ENCODE measurements around the gene ITPRIPL2. TPM values are rescaled to one million over a fixed set of nuclear protein-coding genes. Genes with fewer than 3 reads are reported as not detected.

ITPRIPL2 gene
- total and polyA plus RNA-seq, 9 donors = 12.9 to 40.6 (median 22.0) TPM

- Histone ChIP-seq H3K4me3 (ENCODE audit: low read length) (no peak overlapping the region), H3K4me1 (ENCODE audit: control insufficient read depth, insufficient read depth, low read length) (peaks cover 2% of the 10 kb centered on the region), H3K9me3 (replicated peaks; ENCODE audit: control insufficient read depth, low read depth, low read length) (no peaks in the 10 kb centered on the region), H3K27ac (ENCODE audit: low read length) (no peak overlapping the region), H3K36me3 (ENCODE audit: control insufficient read depth, insufficient read depth, low read length) (peaks cover 61% of the 10 kb centered on the region), H3K27me3 (ENCODE audit: control insufficient read depth, insufficient read depth, low read length) (no peaks in the 10 kb centered on the region)
- WGBS (ENCODE audit: insufficient coverage) = 95% methylated on average over 9 of the region's 12 CpGs
- DNase-seq = no peak
These were observed 38.3 kb upstream of the ITPRIPL2 start for GRCh38 chr16:19075511-19075910.

DNA sequence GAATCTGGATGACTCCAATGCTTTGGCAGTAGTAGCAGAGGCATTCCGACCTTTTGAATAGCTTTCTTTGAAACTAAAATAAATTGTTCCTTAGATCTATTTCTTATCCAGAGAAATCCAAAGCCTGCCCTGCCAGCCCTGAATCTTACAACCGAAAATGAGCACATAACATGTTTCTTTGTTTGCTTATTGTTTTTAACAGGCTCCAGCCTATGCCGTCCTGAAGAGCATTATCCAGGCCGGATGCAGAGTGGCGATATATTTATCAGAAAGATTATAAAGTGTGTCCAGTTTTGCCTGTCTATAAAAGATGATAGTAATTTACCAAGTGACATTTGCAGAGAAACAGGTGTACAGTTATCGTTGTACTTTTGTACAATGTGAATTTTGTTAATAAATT is 35.9 kb upstream of the ITPRIPL2 start:
- Histone ChIP-seq H3K36me3 (ENCODE audit: control insufficient read depth, insufficient read depth, low read length) (peaks cover 46% of the 10 kb centered on the region), H3K27me3 (ENCODE audit: control insufficient read depth, insufficient read depth, low read length) (no peaks in the 10 kb centered on the region), H3K4me3 (ENCODE audit: low read length) (no peak overlapping the region), H3K4me1 (ENCODE audit: control insufficient read depth, insufficient read depth, low read length) (peaks cover 2% of the 10 kb centered on the region), H3K27ac (ENCODE audit: low read length) (no peak overlapping the region), H3K9me3 (replicated peaks; ENCODE audit: control insufficient read depth, low read depth, low read length) (no peaks in the 10 kb centered on the region)
- 94% methylated on average over 3 of the region's 6 CpGs for WGBS (ENCODE audit: insufficient coverage)
- no peak for DNase-seq

DNA sequence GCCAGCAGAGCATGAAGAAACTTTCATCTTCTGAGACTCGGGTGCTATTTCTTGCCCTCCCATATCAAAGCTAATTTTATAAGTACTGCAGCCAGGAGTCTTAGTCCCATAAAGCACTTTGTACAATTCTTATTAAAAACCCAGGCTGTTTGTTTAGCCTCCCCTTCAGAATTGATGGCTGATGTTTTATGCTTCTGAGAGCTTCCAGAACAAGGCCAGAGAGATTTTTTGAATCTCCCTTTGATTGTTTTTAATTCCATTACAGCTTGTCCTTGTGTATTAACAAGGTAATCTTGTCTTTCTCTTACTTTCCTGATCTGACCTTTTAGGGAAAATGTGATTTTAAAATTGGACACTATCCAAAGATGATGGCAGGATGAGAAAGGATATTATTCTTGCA is 30.1 kb upstream of the ITPRIPL2 start:
- no peak for DNase-seq
- Histone ChIP-seq H3K9me3 (replicated peaks; ENCODE audit: control insufficient read depth, low read depth, low read length) (no peaks in the 10 kb centered on the region), H3K27ac (ENCODE audit: low read length) (no peak overlapping the region), H3K36me3 (ENCODE audit: control insufficient read depth, insufficient read depth, low read length) (peaks cover 9% of the 10 kb centered on the region), H3K4me3 (ENCODE audit: low read length) (no peak overlapping the region), H3K4me1 (ENCODE audit: control insufficient read depth, insufficient read depth, low read length) (peaks cover 12% of the 10 kb centered on the region), H3K27me3 (ENCODE audit: control insufficient read depth, insufficient read depth, low read length) (peaks cover 4% of the 10 kb centered on the region)
- WGBS (ENCODE audit: insufficient coverage) = 86% methylated on average over 1 of the region's 1 CpG

- Histone ChIP-seq H3K27ac (ENCODE audit: low read length) (no peak overlapping the region), H3K4me3 (ENCODE audit: low read length) (no peak overlapping the region), H3K9me3 (replicated peaks; ENCODE audit: control insufficient read depth, low read depth, low read length) (no peaks in the 10 kb centered on the region), H3K4me1 (ENCODE audit: control insufficient read depth, insufficient read depth, low read length) (peaks cover 12% of the 10 kb centered on the region), H3K36me3 (ENCODE audit: control insufficient read depth, insufficient read depth, low read length) (peaks cover 5% of the 10 kb centered on the region), H3K27me3 (ENCODE audit: control insufficient read depth, insufficient read depth, low read length) (peaks cover 4% of the 10 kb centered on the region)
- no peak for DNase-seq
- no CpG with 5 or more reads among the region's 3 CpGs for WGBS (ENCODE audit: insufficient coverage)
These were observed 29.6 kb upstream of the ITPRIPL2 start for GRCh38 chr16:19084139-19084538.

DNA sequence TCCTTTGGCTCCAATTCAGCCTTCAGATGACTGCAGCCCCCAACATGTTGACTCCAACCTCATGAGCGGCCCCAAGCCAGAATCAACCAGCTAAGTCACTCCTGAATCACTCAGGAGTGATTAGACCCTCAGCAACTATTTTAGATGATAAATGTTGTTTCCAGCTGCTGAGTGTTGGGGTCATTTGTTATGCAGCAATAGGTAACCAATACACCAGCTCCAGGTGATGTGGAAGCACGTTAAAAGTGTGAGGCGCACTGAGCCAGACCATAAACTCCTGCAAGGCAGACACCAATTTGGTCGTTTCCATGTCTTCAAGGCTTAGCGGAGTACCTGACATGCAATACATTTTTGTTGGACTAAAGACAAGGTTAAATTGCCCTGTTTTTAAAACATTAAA is 28.9 kb upstream of the ITPRIPL2 start:
- H3K27ac ChIP-seq (ENCODE audit: low read length) = no peak overlapping the region
- H3K36me3 ChIP-seq (ENCODE audit: control insufficient read depth, insufficient read depth, low read length) = peaks cover 2% of the 10 kb centered on the region
- no peak for DNase-seq
- H3K27me3 ChIP-seq (ENCODE audit: control insufficient read depth, insufficient read depth, low read length) = peaks cover 4% of the 10 kb centered on the region
- WGBS (ENCODE audit: insufficient coverage) = 87% methylated on average over 3 of the region's 5 CpGs
- no peak overlapping the region for H3K4me3 ChIP-seq (ENCODE audit: low read length)
- peaks cover 12% of the 10 kb centered on the region for H3K4me1 ChIP-seq (ENCODE audit: control insufficient read depth, insufficient read depth, low read length)
- no peaks in the 10 kb centered on the region for H3K9me3 ChIP-seq (replicated peaks; ENCODE audit: control insufficient read depth, low read depth, low read length)

DNA sequence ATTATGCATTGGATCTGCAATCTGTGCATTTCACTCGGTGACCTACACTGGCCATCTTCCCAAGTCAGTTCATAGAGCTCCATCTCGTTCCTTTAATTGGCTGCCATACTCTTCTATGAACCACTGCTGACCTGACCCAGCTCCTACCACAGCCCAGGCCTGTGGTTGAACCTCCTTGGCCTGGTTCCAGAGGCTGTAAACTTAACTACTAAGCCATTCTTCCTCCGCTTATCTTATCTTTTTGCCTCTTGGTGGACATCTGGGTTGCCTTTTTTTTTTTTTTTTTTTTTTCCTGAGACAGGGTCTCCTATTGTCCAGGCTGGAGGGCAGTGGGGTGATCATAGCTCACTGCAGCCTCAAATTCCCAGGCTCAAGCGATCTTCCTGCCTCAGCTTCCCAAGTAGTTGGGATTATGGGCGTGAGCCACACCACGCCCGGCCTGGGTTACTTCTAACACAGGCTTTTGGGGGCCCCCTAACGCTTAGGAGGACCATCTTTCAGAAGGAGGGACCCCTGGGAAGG is 28.0 kb upstream of the ITPRIPL2 start:
- Histone ChIP-seq H3K36me3 (ENCODE audit: control insufficient read depth, insufficient read depth, low read length) (peaks cover 2% of the 10 kb centered on the region), H3K27me3 (ENCODE audit: control insufficient read depth, insufficient read depth, low read length) (peaks cover 4% of the 10 kb centered on the region), H3K27ac (ENCODE audit: low read length) (no peak overlapping the region), H3K9me3 (replicated peaks; ENCODE audit: control insufficient read depth, low read depth, low read length) (no peaks in the 10 kb centered on the region), H3K4me1 (ENCODE audit: control insufficient read depth, insufficient read depth, low read length) (peaks cover 12% of the 10 kb centered on the region), H3K4me3 (ENCODE audit: low read length) (peak overlapping the region; percentile 48)
- WGBS (ENCODE audit: insufficient coverage) = 38% methylated on average over 3 of the region's 8 CpGs
- peak; percentile 30 for DNase-seq

DNA sequence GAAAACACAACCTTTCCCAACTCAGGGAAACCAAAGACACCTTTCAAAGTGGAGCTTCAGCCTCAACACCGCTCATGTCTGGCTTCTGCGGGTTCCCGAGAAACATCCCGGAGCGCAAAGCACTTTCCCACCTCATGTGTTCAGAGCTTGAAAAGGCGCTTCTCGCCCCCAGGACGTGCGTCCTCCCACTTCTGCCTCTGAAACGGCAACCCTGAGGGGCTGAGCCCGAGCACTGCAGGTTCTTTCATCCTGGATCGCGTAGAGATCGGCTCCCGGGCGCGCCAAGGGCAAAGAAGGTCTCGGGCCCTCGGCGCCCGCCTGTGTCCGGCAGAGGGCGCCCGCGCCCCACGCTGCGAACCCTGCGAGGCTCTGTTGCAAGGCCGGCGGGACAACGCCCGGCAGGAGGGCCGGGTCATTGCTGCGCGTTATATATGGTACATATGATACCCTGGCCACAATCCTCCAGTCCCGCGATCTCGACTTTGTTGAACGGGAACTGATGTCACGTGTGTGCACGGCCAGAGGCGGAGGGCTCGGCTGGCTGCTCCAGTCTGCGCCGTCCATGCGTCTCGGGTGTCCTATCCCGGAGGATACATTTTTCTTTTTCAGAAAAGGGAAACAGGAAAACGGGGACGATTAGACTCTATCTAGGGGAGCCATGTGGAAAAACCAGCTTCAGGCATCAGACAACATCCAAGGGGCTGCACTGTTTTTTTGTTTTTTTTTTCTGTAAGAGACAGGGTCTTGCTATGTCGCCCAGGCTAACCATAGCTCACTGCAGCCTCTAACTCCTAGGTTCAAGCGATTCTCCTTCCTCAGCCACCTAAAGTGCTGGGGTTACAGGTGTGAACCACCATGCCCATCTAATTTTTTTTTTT is 27.2 kb upstream of the ITPRIPL2 start:
- DNase-seq = peak; percentile 98
- peak overlapping the region; percentile 48 for H3K4me3 ChIP-seq (ENCODE audit: low read length)
- H3K27me3 ChIP-seq (ENCODE audit: control insufficient read depth, insufficient read depth, low read length) = peaks cover 4% of the 10 kb centered on the region
- no peaks in the 10 kb centered on the region for H3K36me3 ChIP-seq (ENCODE audit: control insufficient read depth, insufficient read depth, low read length)
- peaks cover 12% of the 10 kb centered on the region for H3K4me1 ChIP-seq (ENCODE audit: control insufficient read depth, insufficient read depth, low read length)
- peak overlapping the region; percentile 77 for H3K27ac ChIP-seq (ENCODE audit: low read length)
- no peaks in the 10 kb centered on the region for H3K9me3 ChIP-seq (replicated peaks; ENCODE audit: control insufficient read depth, low read depth, low read length)
- WGBS (ENCODE audit: insufficient coverage) = 2% methylated on average over 48 of the region's 52 CpGs

DNA sequence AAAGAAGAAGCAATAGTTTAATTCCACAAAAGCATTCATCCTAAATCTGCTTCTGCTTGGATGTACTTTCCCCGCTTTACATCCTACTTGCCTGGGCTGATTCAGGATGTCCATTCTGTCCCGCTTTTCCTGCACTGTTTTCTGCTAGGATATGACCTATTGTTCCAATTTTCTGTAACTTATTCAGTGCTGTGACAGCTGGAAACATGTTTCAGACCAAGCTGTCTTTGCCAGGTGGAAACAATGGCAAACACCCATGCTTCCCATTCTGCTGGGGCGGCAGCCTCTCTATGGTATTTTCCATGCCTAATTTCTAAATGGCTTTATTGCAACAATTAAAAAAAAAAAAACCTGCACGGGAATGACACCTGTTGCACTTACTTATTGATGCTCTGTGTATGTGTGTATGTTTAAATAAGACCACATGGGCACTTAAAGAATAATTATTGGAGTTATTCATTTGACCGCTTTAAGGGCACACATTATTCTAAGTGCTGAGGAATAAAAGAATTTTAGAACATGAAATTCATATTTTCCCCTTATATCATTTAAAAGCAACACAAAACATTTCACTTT is 25.3 kb upstream of the ITPRIPL2 start:
- DNase-seq = peak; percentile 35
- peak overlapping the region; percentile 3 for H3K27ac ChIP-seq (ENCODE audit: low read length)
- H3K27me3 ChIP-seq (ENCODE audit: control insufficient read depth, insufficient read depth, low read length) = peaks cover 4% of the 10 kb centered on the region
- H3K4me1 ChIP-seq (ENCODE audit: control insufficient read depth, insufficient read depth, low read length) = peaks cover 12% of the 10 kb centered on the region
- H3K9me3 ChIP-seq (replicated peaks; ENCODE audit: control insufficient read depth, low read depth, low read length) = no peaks in the 10 kb centered on the region
- H3K36me3 ChIP-seq (ENCODE audit: control insufficient read depth, insufficient read depth, low read length) = no peaks in the 10 kb centered on the region
- no peak overlapping the region for H3K4me3 ChIP-seq (ENCODE audit: low read length)
- 79% methylated on average over 2 of the region's 5 CpGs for WGBS (ENCODE audit: insufficient coverage)

DNA sequence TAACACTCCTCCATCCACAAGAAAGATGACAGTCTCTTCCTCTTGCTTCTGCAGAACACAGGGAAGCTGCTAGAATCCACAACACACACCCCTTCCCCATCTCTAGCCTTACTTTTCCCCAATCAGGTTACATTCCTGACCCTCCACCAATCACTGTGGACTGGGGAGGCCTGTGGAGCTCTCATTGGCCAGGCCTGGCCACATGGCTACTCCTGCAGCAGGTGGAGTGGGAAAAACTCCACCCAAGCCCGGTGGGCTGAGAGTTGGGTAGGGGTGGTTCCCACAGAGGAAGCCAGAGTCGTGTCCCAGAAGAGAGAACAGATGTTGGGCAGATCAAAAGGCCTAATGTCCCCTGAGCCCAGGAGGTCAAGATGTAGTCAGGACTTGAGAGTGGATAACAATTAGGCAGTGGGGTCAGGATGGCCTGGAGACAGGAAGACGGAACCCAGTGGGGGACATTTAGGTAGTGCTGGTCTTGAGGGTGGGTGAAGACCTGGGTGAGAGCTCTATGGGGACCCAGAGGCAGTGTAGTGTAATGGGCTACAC is 24.3 kb upstream of the ITPRIPL2 start:
- no peak overlapping the region for H3K27ac ChIP-seq (ENCODE audit: low read length)
- DNase-seq = no peak
- H3K4me3 ChIP-seq (ENCODE audit: low read length) = no peak overlapping the region
- WGBS (ENCODE audit: insufficient coverage) = 68% methylated on average over 3 of the region's 3 CpGs
- H3K4me1 ChIP-seq (ENCODE audit: control insufficient read depth, insufficient read depth, low read length) = peaks cover 12% of the 10 kb centered on the region
- no peaks in the 10 kb centered on the region for H3K9me3 ChIP-seq (replicated peaks; ENCODE audit: control insufficient read depth, low read depth, low read length)
- H3K36me3 ChIP-seq (ENCODE audit: control insufficient read depth, insufficient read depth, low read length) = no peaks in the 10 kb centered on the region
- peaks cover 4% of the 10 kb centered on the region for H3K27me3 ChIP-seq (ENCODE audit: control insufficient read depth, insufficient read depth, low read length)

GRCh38 chr16:19090916-19091315 is 22.8 kb upstream of the ITPRIPL2 start:
- peaks cover 1% of the 10 kb centered on the region for H3K27me3 ChIP-seq (ENCODE audit: control insufficient read depth, insufficient read depth, low read length)
- no peak for DNase-seq
- no peak overlapping the region for H3K27ac ChIP-seq (ENCODE audit: low read length)
- H3K36me3 ChIP-seq (ENCODE audit: control insufficient read depth, insufficient read depth, low read length) = no peaks in the 10 kb centered on the region
- H3K4me3 ChIP-seq (ENCODE audit: low read length) = no peak overlapping the region
- peaks cover 9% of the 10 kb centered on the region for H3K4me1 ChIP-seq (ENCODE audit: control insufficient read depth, insufficient read depth, low read length)
- no peaks in the 10 kb centered on the region for H3K9me3 ChIP-seq (replicated peaks; ENCODE audit: control insufficient read depth, low read depth, low read length)
- 94% methylated on average over 6 of the region's 6 CpGs for WGBS (ENCODE audit: insufficient coverage)
